IMR-90 (cell line): ENCODE measurements around the gene PELI3. TPM values are rescaled to one million over a fixed set of nuclear protein-coding genes. Genes with fewer than 3 reads are reported as not detected.

Source experiments
- ATAC-seq: fragments of 200-7000 bp; cut with Tn5 transposase; 2 replicates; pipeline ENCODE4 v1.9.1; 2020; ENCODE audit warnings: low read depth, mild to moderate bottlenecking, moderate library complexity
- BruUV-seq: library from RNA; stranded (reverse); fragments of 400-500 nt; replicated peaks from 2 replicates; lab custom pipeline; 2021; lab: Mats Ljungman, UMichigan
- CTCF ChIA-PET: fragments of 300-600 bp; formaldehyde crosslinking; extraction: SDS; loops from one replicate; lab custom pipeline; 2021; ENCODE audit warnings: antibody characterized with exemption; lab: Yijun Ruan, JAX
- POLR2A ChIA-PET: fragments of 300-600 bp; sonication (Branson Sonifier 250); formaldehyde crosslinking; loops from one replicate; lab custom pipeline; 2022; ENCODE audit warnings: antibody characterized with exemption; ENCODE audit not compliant: unreplicated experiment; lab: Charles Lee
- DNase-seq: peaks from one replicate; pipeline ENCODE4 v3.0.0; 2013
- H2AFZ ChIP-seq: replicated peaks from 2 replicates; pipeline ENCODE3; 2013; ENCODE audit warnings: low read length, mild to moderate bottlenecking; ENCODE audit not compliant: poor library complexity
- H2AK5ac ChIP-seq: 2 replicates; pipeline ENCODE4 v1.6.1; 2013; ENCODE audit warnings: low read depth, low read length, inconsistent platforms
- H2AK9ac ChIP-seq: replicated peaks from 2 replicates; pipeline ENCODE3; 2013; ENCODE audit warnings: mild to moderate bottlenecking, low read depth, low read length, moderate library complexity; ENCODE audit not compliant: poor library complexity
- H2BK120ac ChIP-seq: 2 replicates; pipeline ENCODE4 v1.6.1; 2013; ENCODE audit warnings: low read depth, low read length, inconsistent platforms
- H2BK15ac ChIP-seq: 3 replicates; pipeline ENCODE4 v1.6.1; 2013; ENCODE audit warnings: low read depth, low read length, inconsistent platforms
- H2BK20ac ChIP-seq: 2 replicates; pipeline ENCODE4 v1.6.1; 2013; ENCODE audit warnings: low read depth, mild to moderate bottlenecking, inconsistent platforms, low read length, moderate library complexity
- H2BK5ac ChIP-seq: 2 replicates; pipeline ENCODE4 v1.6.1; 2013; ENCODE audit warnings: mild to moderate bottlenecking, low read depth, low read length, inconsistent platforms; ENCODE audit not compliant: poor library complexity, severe bottlenecking
- H3K14ac ChIP-seq: replicated peaks from 2 replicates; pipeline ENCODE4 v1.6.1; 2013; ENCODE audit warnings: low read depth, low read length, inconsistent platforms
- H3K18ac ChIP-seq: 2 replicates; pipeline ENCODE4 v1.6.1; 2013; ENCODE audit warnings: low read depth, low read length, control low read depth
- H3K23ac ChIP-seq: 2 replicates; pipeline ENCODE4 v1.6.1; 2013; ENCODE audit warnings: low read depth, low read length, inconsistent platforms
- H3K27ac ChIP-seq: 2 replicates; pipeline ENCODE4 v1.5.1; 2013; ENCODE audit warnings: mild to moderate bottlenecking, control low read depth, low read length; ENCODE audit not compliant: insufficient read depth
- H3K27me3 ChIP-seq: 2 replicates; pipeline ENCODE4 v1.6.1; 2013; ENCODE audit warnings: low read length; ENCODE audit not compliant: control insufficient read depth, insufficient read depth
- H3K36me3 ChIP-seq: 2 replicates; pipeline ENCODE4 v1.6.1; 2013; ENCODE audit warnings: low read length, mixed read lengths; ENCODE audit not compliant: control insufficient read depth, insufficient read depth
- H3K4ac ChIP-seq: 2 replicates; pipeline ENCODE4 v1.6.1; 2013; ENCODE audit warnings: low read depth, low read length, inconsistent platforms
- H3K4me1 ChIP-seq: 2 replicates; pipeline ENCODE4 v1.6.1; 2013; ENCODE audit warnings: low read length, mixed read lengths; ENCODE audit not compliant: control insufficient read depth, insufficient read depth
- H3K4me2 ChIP-seq: 2 replicates; pipeline ENCODE4 v1.6.1; 2013; ENCODE audit warnings: low read depth, mild to moderate bottlenecking, control low read depth, low read length, moderate library complexity
- H3K4me3 ChIP-seq: 2 replicates; pipeline ENCODE4 v1.5.1; 2013; ENCODE audit warnings: low read depth, mild to moderate bottlenecking, control low read depth, low read length, moderate library complexity; ENCODE audit not compliant: insufficient read depth
- H3K56ac ChIP-seq: 2 replicates; pipeline ENCODE4 v1.6.1; 2013; ENCODE audit warnings: low read length, inconsistent platforms; ENCODE audit not compliant: insufficient read depth; ENCODE audit errors: extremely low read depth
- H3K79me1 ChIP-seq, 2 experiments: 2 replicates each; pipeline ENCODE4 v1.6.1; 2013; ENCODE audit warnings: low read length in 2 of 2, inconsistent platforms in 1 of 2, low read depth in 1 of 2
- H3K9ac ChIP-seq: 2 replicates; pipeline ENCODE4 v1.6.1; 2013; ENCODE audit warnings: low read depth, low read length, control low read depth
- H3K9me1 ChIP-seq: 2 replicates; pipeline ENCODE4 v1.6.1; 2013; ENCODE audit warnings: low read length, inconsistent platforms; ENCODE audit not compliant: insufficient read depth
- H3K9me3 ChIP-seq: 2 replicates; pipeline ENCODE4 v1.6.1; 2013; ENCODE audit warnings: low read length; ENCODE audit not compliant: control insufficient read depth, insufficient read depth
- H4K20me1 ChIP-seq: 2 replicates; pipeline ENCODE4 v1.6.1; 2013; ENCODE audit warnings: low read length, inconsistent platforms; ENCODE audit not compliant: insufficient read depth
- H4K5ac ChIP-seq: 2 replicates; pipeline ENCODE4 v1.6.1; 2013; ENCODE audit warnings: mild to moderate bottlenecking, low read depth, low read length, control low read depth
- H4K8ac ChIP-seq, 2 experiments: 2 replicates each; pipeline ENCODE4 v1.6.1; 2013; ENCODE audit warnings: low read depth in 2 of 2, low read length in 2 of 2, control low read depth in 1 of 2, inconsistent platforms in 1 of 2
- H4K91ac ChIP-seq: 2 replicates; pipeline ENCODE4 v1.6.1; 2013; ENCODE audit warnings: low read depth, low read length, inconsistent platforms; ENCODE audit not compliant: insufficient read depth
- CEBPB ChIP-seq: IDR thresholded peaks from 2 replicates; pipeline ENCODE4 v1.6.1; 2012; ENCODE audit warnings: low read depth, low read length, improper control_type of control experiment
- CHD1 ChIP-seq: IDR thresholded peaks from 2 replicates; pipeline ENCODE4 v1.6.1; 2012; ENCODE audit warnings: low read depth, low read length, improper control_type of control experiment
- CTCF ChIP-seq: conservative IDR thresholded peaks from 2 replicates; pipeline ENCODE4 v1.5.1; 2012; ENCODE audit warnings: mild to moderate bottlenecking, low read depth, low read length, improper control_type of control experiment
- ELK1 ChIP-seq: fragments of 150-350 bp; IDR thresholded peaks from 2 replicates; pipeline ENCODE4 v1.6.1; 2016; ENCODE audit warnings: low read depth, mild to moderate bottlenecking, low read length, moderate library complexity, borderline replicate concordance
- FOS ChIP-seq: fragments of 150-350 bp; IDR thresholded peaks from 2 replicates; pipeline ENCODE4 v1.6.1; 2016; ENCODE audit warnings: low read depth, low read length
- MAFK ChIP-seq: IDR thresholded peaks from 2 replicates; pipeline ENCODE4 v1.6.1; 2012; ENCODE audit warnings: low read depth, low read length, improper control_type of control experiment
- MAZ ChIP-seq: IDR thresholded peaks from 2 replicates; pipeline ENCODE4 v1.6.1; 2012; ENCODE audit warnings: low read depth, mild to moderate bottlenecking, low read length, improper control_type of control experiment, moderate library complexity, borderline replicate concordance
- MXI1 ChIP-seq: IDR thresholded peaks from 2 replicates; pipeline ENCODE4 v1.6.1; 2012; ENCODE audit warnings: low read depth, mild to moderate bottlenecking, low read length, moderate library complexity, borderline replicate concordance
- NFE2L2 ChIP-seq: fragments of 150-350 bp; IDR thresholded peaks from 2 replicates; pipeline ENCODE4 v1.6.1; 2016; ENCODE audit warnings: low read depth, mild to moderate bottlenecking, low read length
- POLR2A ChIP-seq: IDR thresholded peaks from 2 replicates; pipeline ENCODE4 v1.6.1; 2012; ENCODE audit warnings: mild to moderate bottlenecking, low read depth, low read length
- RAD21 ChIP-seq: IDR thresholded peaks from 2 replicates; pipeline ENCODE4 v1.6.1; 2012; ENCODE audit warnings: low read length, improper control_type of control experiment
- RCOR1 ChIP-seq: IDR thresholded peaks from 2 replicates; pipeline ENCODE4 v1.6.1; 2012; ENCODE audit warnings: mild to moderate bottlenecking, low read length, improper control_type of control experiment; ENCODE audit not compliant: insufficient replicate concordance
- RFX5 ChIP-seq: IDR thresholded peaks from 2 replicates; pipeline ENCODE4 v1.8.0; 2012; ENCODE audit warnings: low read depth, mild to moderate bottlenecking, low read length, moderate library complexity
- SMC3 ChIP-seq: fragments of 150-350 bp; IDR thresholded peaks from 2 replicates; pipeline ENCODE4 v1.6.1; 2016; ENCODE audit warnings: low read depth, mild to moderate bottlenecking, antibody characterized with exemption, low read length, moderate library complexity
- USF2 ChIP-seq: fragments of 150-350 bp; IDR thresholded peaks from 2 replicates; pipeline ENCODE4 v1.6.1; 2017; ENCODE audit warnings: mild to moderate bottlenecking, antibody characterized with exemption, low read length, low read depth
- WGBS, 2 experiments: methylation state at CpG; one replicate each; pipeline versions ENCODE4 v1.1.5 to v1.1.7; 2013; ENCODE audit warnings: missing lambda C conversion rate in 2 of 2; ENCODE audit not compliant: insufficient read length in 1 of 2; ENCODE audit errors: extremely low coverage in 2 of 2; 5-methylcytosine and 5-hydroxymethylcytosine counted together
- dilution Hi-C: fragments of 300-500 bp; cut with HindIII; formaldehyde crosslinking; loops from one replicate; pipeline ENCODE4 v1.14.3; 2018; ENCODE audit warnings: low sequenced_read_pairs; ENCODE audit not compliant: unreplicated experiment
- in situ Hi-C: fragments of 300-500 bp; cut with MboI; formaldehyde crosslinking; loops from 3 replicates; pipeline ENCODE4 v1.14.3; 2019; ENCODE audit warnings: low sequenced_read_pairs, inconsistent platforms, mixed read lengths
- intact Hi-C: fragments of 100-400 bp; cut with micrococcal nuclease; formaldehyde crosslinking; loops from 2 replicates; pipeline ENCODE4 v1.10.0; 2022
- polyA plus RNA-seq, 3 experiments: library from polyadenylated mRNA; depleted of rRNA; stranded (reverse); fragments of >200 nt; gene quantifications; 2 replicates each; pipeline ENCODE4 v1.2.3, GENCODE V29; 2012; ENCODE audit warnings: low replicate concordance in 1 of 3
- total RNA-seq: library from RNA; depleted of rRNA; stranded (reverse); fragments of >200 nt; gene quantifications from 2 replicates; pipeline ENCODE4 v1.2.3, GENCODE V29; 2012

PELI3 gene
- total and polyA plus RNA-seq, 2 of the 4 experiments (the other 2 are of a cell fraction), result 5.0 to 6.3 TPM

GRCh38 chr11:66476173-66476840, 9.6 kb downstream of the PELI3 start:
- TF ChIP-seq CEBPB, result no peak
- no peak for TF ChIP-seq ELK1
- no peak for TF ChIP-seq RCOR1
- no peak for TF ChIP-seq RAD21
- no peak for TF ChIP-seq MAFK
- no peak for TF ChIP-seq USF2
- TF ChIP-seq NFE2L2, result no peak
- TF ChIP-seq MXI1, result no peak
- TF ChIP-seq CHD1, result no peak
- TF ChIP-seq POLR2A, result no peak
- no peak for TF ChIP-seq MAZ
- no peak for TF ChIP-seq CTCF
- TF ChIP-seq SMC3, result no peak
- TF ChIP-seq RFX5, result no peak
- no peak for TF ChIP-seq FOS
- intact Hi-C loops, result no loop called here
- peaks cover 19 to 46% of the 10 kb centered on the region in 2 experiments for H3K79me1 ChIP-seq
- ATAC-seq, result no peak
- no peak overlapping the region for H3K18ac ChIP-seq
- no peak overlapping the region for H2BK120ac ChIP-seq
- peaks cover 11% of the 10 kb centered on the region; the same call in 1 of the 2 replicates for H4K20me1 ChIP-seq
- no peak overlapping the region for H2BK15ac ChIP-seq
- no peak overlapping the region for H2BK20ac ChIP-seq
- ChIA-PET POLR2A (no interaction called here), CTCF (no interaction called here)
- no peak overlapping the region for H4K8ac ChIP-seq
- peaks cover 8% of the 10 kb centered on the region for H3K4me1 ChIP-seq
- no peak overlapping the region for H2AFZ ChIP-seq
- WGBS, 2 experiments, result 83% methylated on average over 1 of the region's 10 CpGs; no CpG with 5 or more reads in 1 of the 2 experiments
- H3K27ac ChIP-seq, result no peak overlapping the region
- BruUV-seq, result no TSS peak
- no peak overlapping the region for H3K14ac ChIP-seq
- H3K9me3 ChIP-seq, result no peaks in the 10 kb centered on the region
- in situ Hi-C loops, result no loop called here
- no peaks in the 10 kb centered on the region for H3K27me3 ChIP-seq
- no peak overlapping the region for H3K4ac ChIP-seq
- H3K36me3 ChIP-seq, result peaks cover 27% of the 10 kb centered on the region
- no peak overlapping the region for H2BK5ac ChIP-seq
- H3K4me2 ChIP-seq, result no peak overlapping the region
- H4K91ac ChIP-seq, result no peak overlapping the region
- H2AK9ac ChIP-seq, result peak overlapping the region; percentile 56
- H2AK5ac ChIP-seq, result no peak overlapping the region
- 0 out of 2 replicates have a peak, but pooled peaks cover 9% of the 10 kb centered on the region for H3K9me1 ChIP-seq
- no peak for DNase-seq
- dilution Hi-C loops, result no loop called here
- no peak overlapping the region for H3K9ac ChIP-seq
- no peak overlapping the region for H3K4me3 ChIP-seq
- H3K56ac ChIP-seq, result no peak overlapping the region
- H3K23ac ChIP-seq, result no peak overlapping the region
- H4K5ac ChIP-seq, result no peak overlapping the region
